Endothelial cell (in vitro differentiated cells): ENCODE measurements around the gene HBE1. TPM values are rescaled to one million over a fixed set of nuclear protein-coding genes. Genes with fewer than 3 reads are reported as not detected.
A peak's percentile ranks its signal among the peaks of the same experiment; 100 is the strongest.

Experiments
- DNase-seq: peaks from one replicate; pipeline ENCODE4 v3.0.0; 2021; ENCODE audit warnings: low spot score
- H3K27ac Mint-ChIP-seq: one replicate; pipeline ENCODE4 v1.8.0; 2021; ENCODE audit warnings: mixed read lengths, inconsistent platforms; ENCODE audit not compliant: unreplicated experiment
- H3K27me3 Mint-ChIP-seq: one replicate; pipeline ENCODE4 v1.8.0; 2021; ENCODE audit warnings: mild to moderate bottlenecking, moderate library complexity, mixed read lengths, inconsistent platforms; ENCODE audit not compliant: unreplicated experiment
- H3K36me3 Mint-ChIP-seq: one replicate; pipeline ENCODE4 v1.8.0; 2021; ENCODE audit warnings: mild to moderate bottlenecking, low read depth, mixed read lengths, inconsistent platforms; ENCODE audit not compliant: unreplicated experiment
- H3K4me1 Mint-ChIP-seq: one replicate; pipeline ENCODE4 v1.8.0; 2021; ENCODE audit warnings: mild to moderate bottlenecking, mixed read lengths, inconsistent platforms; ENCODE audit not compliant: unreplicated experiment
- H3K4me3 Mint-ChIP-seq: one replicate; pipeline ENCODE4 v1.8.0; 2021; ENCODE audit warnings: mild to moderate bottlenecking, mixed read lengths, inconsistent platforms; ENCODE audit not compliant: unreplicated experiment
- H3K9me3 Mint-ChIP-seq: one replicate; pipeline ENCODE4 v1.8.0; 2021; ENCODE audit warnings: mixed read lengths, inconsistent platforms; ENCODE audit not compliant: unreplicated experiment
- CTCF ChIP-seq: fragments of 200-600 bp; sonication (generic); IDR thresholded peaks from one replicate; pipeline ENCODE4 v1.5.0; 2021; ENCODE audit warnings: antibody characterized with exemption; ENCODE audit not compliant: unreplicated experiment
- total RNA-seq: library from RNA; stranded (reverse); fragmentation: NEBNext Ultra II Directional; extraction: Animal tissue kit (Norgen Biotek cat#: 25700); gene quantifications from one replicate; pipeline ENCODE4 v1.2.1, GENCODE V29; 2021; ENCODE audit not compliant: unreplicated experiment

Gene HBE1
- total RNA-seq, 1 donor from 2014 or later = not detected

- Mint-ChIP-seq H3K4me1 (peaks cover 8% of the 10 kb centered on the region), H3K4me3 (no peak overlapping the region), H3K36me3 (peaks cover 3% of the 10 kb centered on the region), H3K9me3 (no peaks in the 10 kb centered on the region), H3K27ac (no peak overlapping the region), H3K27me3 (no peaks in the 10 kb centered on the region)
- DNase-seq = no peak
- no peak for TF ChIP-seq CTCF
Measured at GRCh38 chr11:5225480-5225871, 44.3 kb downstream of the HBE1 start.

GRCh38 chr11:5224538-5225479, 44.9 kb downstream of the HBE1 start:
- H3K4me1 Mint-ChIP-seq = peaks cover 8% of the 10 kb centered on the region
- no peak overlapping the region for H3K4me3 Mint-ChIP-seq

GRCh38 chr11:5223686-5224085, 46.1 kb downstream of the HBE1 start:
- Mint-ChIP-seq H3K9me3 (no peaks in the 10 kb centered on the region), H3K27me3 (peaks cover 2% of the 10 kb centered on the region)

More at GRCh38 chr11:5224538-5225479, 44.9 kb downstream of the HBE1 start:
- DNase-seq = no peak
- H3K27me3 Mint-ChIP-seq = no peaks in the 10 kb centered on the region
- no peak for TF ChIP-seq CTCF
- H3K36me3 Mint-ChIP-seq = peaks cover 3% of the 10 kb centered on the region
- H3K9me3 Mint-ChIP-seq = no peaks in the 10 kb centered on the region
- peak overlapping the region; percentile 3 for H3K27ac Mint-ChIP-seq

GRCh38 chr11:5223146-5223545, 46.6 kb downstream of the HBE1 start:
- H3K27me3 Mint-ChIP-seq = peaks cover 2% of the 10 kb centered on the region
- no peak overlapping the region for H3K4me3 Mint-ChIP-seq
- peaks cover 8% of the 10 kb centered on the region for H3K4me1 Mint-ChIP-seq
- no peak for DNase-seq
- TF ChIP-seq CTCF = no peak
- H3K36me3 Mint-ChIP-seq = peaks cover 3% of the 10 kb centered on the region
- H3K27ac Mint-ChIP-seq = no peak overlapping the region
- H3K9me3 Mint-ChIP-seq = no peaks in the 10 kb centered on the region

More at GRCh38 chr11:5223686-5224085, 46.1 kb downstream of the HBE1 start:
- Mint-ChIP-seq H3K4me1 (peaks cover 8% of the 10 kb centered on the region), H3K36me3 (peaks cover 3% of the 10 kb centered on the region), H3K4me3 (no peak overlapping the region), H3K27ac (no peak overlapping the region)
- no peak for TF ChIP-seq CTCF
- no peak for DNase-seq

Other genes starting within 250 kb of the HBE1 start
- not detected for gene OR52J3, start 223.4 kb downstream of the HBE1 start, total RNA-seq
- gene OR52E2, start 210.3 kb downstream of the HBE1 start, total RNA-seq = not detected
- gene OR52E1, start 200.4 kb downstream of the HBE1 start, total RNA-seq = not detected
- gene OR52A5, start 131.6 kb downstream of the HBE1 start, total RNA-seq = not detected
- gene OR52A1, start 115.2 kb downstream of the HBE1 start, total RNA-seq = 0.03 TPM
- not detected for gene OR51V1, start 69.3 kb downstream of the HBE1 start, total RNA-seq
- not detected for gene HBB, start 42.9 kb downstream of the HBE1 start, total RNA-seq
- gene HBD, start 35.5 kb downstream of the HBE1 start, total RNA-seq = not detected
- gene HBG1, start 20.1 kb downstream of the HBE1 start, total RNA-seq = not detected
- 0.82 TPM for gene HBG2, start 15.2 kb downstream of the HBE1 start, total RNA-seq
- 0.49 TPM for gene OR51B4, start 32.0 kb upstream of the HBE1 start, total RNA-seq
- gene OR51B2, start 54.4 kb upstream of the HBE1 start, total RNA-seq = not detected
- 0.82 TPM for gene OR51B5, start 73.6 kb upstream of the HBE1 start, total RNA-seq
- gene OR51B6, start 81.6 kb upstream of the HBE1 start, total RNA-seq = not detected
- not detected for gene OR51M1, start 113.9 kb upstream of the HBE1 start, total RNA-seq
- gene OR51Q1, start 152.2 kb upstream of the HBE1 start, total RNA-seq = not detected
- 1.2 TPM for gene OR51I1, start 171.6 kb upstream of the HBE1 start, total RNA-seq
- not detected for gene OR51I2, start 179.4 kb upstream of the HBE1 start, total RNA-seq
- gene OR52D1, start 218.7 kb upstream of the HBE1 start, total RNA-seq = not detected
- gene UBQLN3, start 240.0 kb upstream of the HBE1 start, total RNA-seq = 1.1 TPM
- gene UBQLNL, start 246.8 kb upstream of the HBE1 start, total RNA-seq = 4.4 TPM